Chondrocyte (in vitro differentiated cells): ENCODE measurements around the gene DDAH1. TPM values are rescaled to one million over a fixed set of nuclear protein-coding genes. Genes with fewer than 3 reads are reported as not detected.

Experiments used
- DNase-seq: peaks from one replicate; pipeline ENCODE4 v3.0.0; 2021; ENCODE audit warnings: mixed read lengths, low spot score
- H3K27ac Mint-ChIP-seq: one replicate; pipeline ENCODE4 v1.8.0; 2021; ENCODE audit warnings: mild to moderate bottlenecking, moderate library complexity, mixed read lengths; ENCODE audit not compliant: unreplicated experiment
- H3K27me3 Mint-ChIP-seq: 2 replicates; pipeline ENCODE4 v1.8.0; 2021; ENCODE audit warnings: low read depth, mixed read lengths
- H3K36me3 Mint-ChIP-seq: 2 replicates; pipeline ENCODE4 v1.8.0; 2021; ENCODE audit warnings: low read depth, mixed read lengths
- H3K4me1 Mint-ChIP-seq: 2 replicates; pipeline ENCODE4 v1.8.0; 2021; ENCODE audit warnings: low read depth, mild to moderate bottlenecking, mixed read lengths
- H3K4me3 Mint-ChIP-seq: one replicate; pipeline ENCODE4 v1.8.0; 2021; ENCODE audit warnings: mild to moderate bottlenecking, moderate library complexity, mixed read lengths; ENCODE audit not compliant: unreplicated experiment
- H3K9me3 Mint-ChIP-seq: 2 replicates; pipeline ENCODE4 v1.8.0; 2021; ENCODE audit warnings: low read depth, mixed read lengths
- total RNA-seq: library from RNA; stranded (reverse); gene quantifications from 3 replicates; pipeline ENCODE4 v1.2.1, GENCODE V29; 2021
- TF ChIP-seq, protein P1 (sequence below): fragments of 200-600 bp; sonication (generic); IDR thresholded peaks from 2 replicates; pipeline ENCODE4 v1.5.0; 2021; ENCODE audit warnings: antibody characterized with exemption, mild to moderate bottlenecking, moderate library complexity

Gene DDAH1
- total RNA-seq, 1 donor from 2014 or later, result 91.8 TPM

DNA sequence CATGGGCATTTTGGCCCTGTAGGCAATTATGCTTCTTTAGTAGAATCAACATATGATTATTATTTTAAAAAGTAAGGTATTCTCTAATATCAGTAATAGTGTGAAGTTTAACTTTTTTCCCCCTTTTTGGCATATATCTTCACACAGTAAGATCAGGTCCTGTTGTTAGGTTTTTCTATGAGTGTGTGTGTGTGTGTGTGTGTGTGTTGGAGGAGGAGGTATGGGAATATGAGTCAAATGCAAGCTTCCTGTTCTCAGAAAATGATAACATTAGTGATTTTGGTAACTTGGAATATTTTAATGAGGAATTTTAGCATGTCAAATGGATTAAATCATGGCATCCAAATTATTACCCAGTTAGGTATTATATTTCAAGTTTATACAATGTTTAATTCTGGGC is 122.8 kb downstream of the DDAH1 start:
- Mint-ChIP-seq H3K27me3 (no peaks in the 10 kb centered on the region), H3K9me3 (no peaks in the 10 kb centered on the region), H3K4me1 (peaks cover 74% of the 10 kb centered on the region), H3K27ac (peak overlapping the region; percentile 76), H3K4me3 (no peak overlapping the region), H3K36me3 (peaks cover 21% of the 10 kb centered on the region)
- TF ChIP-seq, protein P1, sequence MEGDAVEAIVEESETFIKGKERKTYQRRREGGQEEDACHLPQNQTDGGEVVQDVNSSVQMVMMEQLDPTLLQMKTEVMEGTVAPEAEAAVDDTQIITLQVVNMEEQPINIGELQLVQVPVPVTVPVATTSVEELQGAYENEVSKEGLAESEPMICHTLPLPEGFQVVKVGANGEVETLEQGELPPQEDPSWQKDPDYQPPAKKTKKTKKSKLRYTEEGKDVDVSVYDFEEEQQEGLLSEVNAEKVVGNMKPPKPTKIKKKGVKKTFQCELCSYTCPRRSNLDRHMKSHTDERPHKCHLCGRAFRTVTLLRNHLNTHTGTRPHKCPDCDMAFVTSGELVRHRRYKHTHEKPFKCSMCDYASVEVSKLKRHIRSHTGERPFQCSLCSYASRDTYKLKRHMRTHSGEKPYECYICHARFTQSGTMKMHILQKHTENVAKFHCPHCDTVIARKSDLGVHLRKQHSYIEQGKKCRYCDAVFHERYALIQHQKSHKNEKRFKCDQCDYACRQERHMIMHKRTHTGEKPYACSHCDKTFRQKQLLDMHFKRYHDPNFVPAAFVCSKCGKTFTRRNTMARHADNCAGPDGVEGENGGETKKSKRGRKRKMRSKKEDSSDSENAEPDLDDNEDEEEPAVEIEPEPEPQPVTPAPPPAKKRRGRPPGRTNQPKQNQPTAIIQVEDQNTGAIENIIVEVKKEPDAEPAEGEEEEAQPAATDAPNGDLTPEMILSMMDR, result no peak
- DNase-seq, result no peak

DNA sequence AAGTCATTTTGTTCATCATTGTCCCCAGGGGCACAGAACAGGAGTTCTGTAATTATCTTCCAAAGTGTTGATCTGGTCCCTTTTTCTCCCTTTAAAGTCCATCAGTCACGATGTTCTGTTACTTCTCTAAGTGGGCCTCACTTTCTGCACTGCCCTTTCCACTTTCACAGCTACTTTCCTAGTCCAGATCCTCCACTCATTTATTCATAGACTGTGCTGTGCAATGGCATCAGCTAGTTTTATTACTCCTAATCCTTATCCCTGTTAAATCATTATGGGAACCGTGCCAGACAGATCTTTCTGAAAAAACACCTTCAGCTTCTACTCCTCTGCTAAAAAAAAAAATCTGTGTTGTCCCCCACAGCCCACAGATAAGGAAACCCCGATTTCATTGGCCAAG is 124.5 kb downstream of the DDAH1 start:
- Mint-ChIP-seq H3K4me3 (no peak overlapping the region), H3K27ac (peak overlapping the region; percentile 14), H3K27me3 (no peaks in the 10 kb centered on the region), H3K9me3 (no peaks in the 10 kb centered on the region), H3K36me3 (peaks cover 16% of the 10 kb centered on the region), H3K4me1 (peaks cover 70% of the 10 kb centered on the region)
- DNase-seq, result no peak
- TF ChIP-seq, protein P1, result no peak

DNA sequence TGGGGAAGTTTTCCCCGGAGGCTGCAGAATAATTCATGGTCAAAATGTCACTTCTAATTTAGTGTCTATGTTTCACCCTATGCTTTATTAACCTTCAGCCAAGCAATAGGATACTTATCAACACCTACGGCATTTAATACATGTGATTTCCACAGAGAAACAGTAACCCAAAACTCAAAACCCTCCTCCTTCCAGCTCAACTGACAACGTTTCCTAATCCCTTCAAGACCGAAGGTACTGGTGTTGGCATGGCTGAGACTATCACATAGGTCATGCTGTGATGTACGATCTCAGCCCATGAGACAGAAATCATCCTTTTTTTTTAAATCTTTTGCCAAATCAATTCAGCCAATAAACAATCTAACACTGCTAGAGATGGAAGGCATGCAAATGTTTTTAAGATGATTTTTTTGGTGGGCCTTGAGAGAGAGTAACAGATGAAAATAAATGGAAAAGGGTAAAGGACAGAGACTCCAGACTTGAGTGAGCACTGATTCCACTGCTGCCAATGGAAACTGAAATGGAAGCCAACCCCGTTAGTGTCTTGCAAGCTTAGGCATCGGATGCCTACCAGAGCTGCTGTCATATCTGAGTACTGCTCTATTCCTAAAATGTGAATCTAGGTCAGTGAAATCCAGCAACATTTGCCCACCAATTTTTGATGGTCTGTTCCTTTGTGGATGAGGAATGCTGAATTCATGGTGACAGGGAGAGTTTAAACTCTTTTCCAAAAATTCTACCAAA is 125.1 kb downstream of the DDAH1 start:
- H3K27me3 Mint-ChIP-seq, result no peaks in the 10 kb centered on the region
- no peaks in the 10 kb centered on the region for H3K9me3 Mint-ChIP-seq
- no peak for DNase-seq
- no peak overlapping the region for H3K4me3 Mint-ChIP-seq
- TF ChIP-seq, protein P1, result no peak
- H3K36me3 Mint-ChIP-seq, result peaks cover 18% of the 10 kb centered on the region
- H3K4me1 Mint-ChIP-seq, result peaks cover 75% of the 10 kb centered on the region
- H3K27ac Mint-ChIP-seq, result peak overlapping the region; percentile 47

DNA sequence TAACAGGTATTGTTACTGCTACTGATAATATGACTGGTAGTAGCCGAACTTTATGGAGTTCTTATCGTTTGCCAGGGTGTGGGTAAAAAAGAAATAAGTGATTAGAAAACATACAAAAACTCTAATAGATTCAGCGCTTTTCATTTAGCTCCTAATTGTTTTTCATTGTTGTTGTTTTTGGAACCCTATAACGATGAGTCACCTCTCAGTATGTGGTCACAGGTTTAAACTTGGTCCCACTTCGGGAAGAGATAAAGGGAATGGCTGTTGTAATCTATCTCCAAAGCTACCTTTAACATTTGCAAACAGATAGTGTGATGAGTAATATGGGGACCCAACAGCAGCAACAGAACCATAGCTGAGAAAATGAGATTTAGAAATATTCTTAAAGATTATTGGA is 125.9 kb downstream of the DDAH1 start:
- TF ChIP-seq, protein P1, result no peak
- peaks cover 1% of the 10 kb centered on the region for H3K9me3 Mint-ChIP-seq
- peaks cover 21% of the 10 kb centered on the region for H3K36me3 Mint-ChIP-seq
- H3K4me3 Mint-ChIP-seq, result no peak overlapping the region
- no peak for DNase-seq
- H3K4me1 Mint-ChIP-seq, result peaks cover 76% of the 10 kb centered on the region
- H3K27me3 Mint-ChIP-seq, result no peaks in the 10 kb centered on the region
- peak overlapping the region; percentile 47 for H3K27ac Mint-ChIP-seq

DNA sequence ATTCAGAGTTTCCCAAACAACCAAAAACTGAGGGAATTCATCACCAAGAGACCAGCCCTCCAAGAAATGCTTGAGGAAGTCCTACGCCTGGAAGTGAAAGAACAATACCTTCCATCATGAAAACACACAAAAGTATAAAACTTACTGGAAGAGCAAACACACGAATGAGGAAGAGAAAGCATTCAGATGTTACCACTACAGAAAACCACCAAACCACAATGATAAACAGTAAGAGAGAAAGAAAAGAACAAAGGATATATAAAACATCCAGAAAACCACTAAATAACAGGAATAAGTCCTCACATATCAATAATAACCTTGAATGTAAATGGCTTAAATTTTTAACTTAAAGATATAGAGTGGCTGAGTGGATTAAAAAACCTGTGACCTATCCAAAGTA is 130.0 kb downstream of the DDAH1 start:
- Mint-ChIP-seq H3K27ac (peak overlapping the region; percentile 84), H3K4me3 (no peak overlapping the region), H3K27me3 (no peaks in the 10 kb centered on the region), H3K9me3 (peaks cover 15% of the 10 kb centered on the region), H3K4me1 (peaks cover 79% of the 10 kb centered on the region), H3K36me3 (peaks cover 24% of the 10 kb centered on the region)
- TF ChIP-seq, protein P1, result no peak
- no peak for DNase-seq
